HEK293 (cell line): ENCODE measurements around the gene GP1BB.

ENCODE experiments used
- CTCF ChIP-seq: fragments of 450-650 bp; formaldehyde crosslinking; IDR thresholded peaks from 2 replicates; pipeline ENCODE4 v1.5.1; 2016; ENCODE audit warnings: missing biosample characterization, missing genetic modification characterization
- INSM2 ChIP-seq: fragments of 450-650 bp; formaldehyde crosslinking; IDR thresholded peaks from 2 replicates; pipeline ENCODE4 v1.5.1; 2016; ENCODE audit warnings: missing biosample characterization, missing genetic modification characterization
- PBX3 ChIP-seq: sonication (generic); formaldehyde crosslinking; IDR thresholded peaks from 2 replicates; pipeline ENCODE4 v1.8.1; 2022; ENCODE audit warnings: mild to moderate bottlenecking, moderate library complexity, missing genetic modification reagents
- ZFHX2 ChIP-seq: fragments of 450-650 bp; formaldehyde crosslinking; conservative IDR thresholded peaks from 2 replicates; pipeline ENCODE4 v1.5.1; 2016; ENCODE audit warnings: missing biosample characterization, missing genetic modification characterization
- ZNF423 ChIP-seq: fragments of 450-650 bp; formaldehyde crosslinking; IDR thresholded peaks from 2 replicates; pipeline ENCODE4 v1.5.1; 2016; ENCODE audit warnings: missing biosample characterization, missing genetic modification characterization

GRCh38 chr22:19741053-19741452 lies 17.7 kb downstream of the GP1BB start:
- TF ChIP-seq CTCF (tag by site-specific recombination) (no peak), ZNF423 (no peak), ZFHX2 (no peak), INSM2 (tag by site-specific recombination) (no peak), PBX3 (CRISPR knock-in tag) (no peak)
